HG02973 (cell line): Measurements from ENCODE around the gene SLC22A31.
"Not testable (repeated sequence)": the region's sequence is repeated elsewhere in the genome, so short reads cannot be mapped to it uniquely, and the experiment has no call there.

ENCODE experiments used
- ATAC-seq: cut with Tn5 transposase; IDR thresholded peaks from one replicate; pipeline ENCODE4 v1.9.1; 2021; ENCODE audit warnings: moderate library complexity; ENCODE audit not compliant: unreplicated experiment

Gene SLC22A31

DNA sequence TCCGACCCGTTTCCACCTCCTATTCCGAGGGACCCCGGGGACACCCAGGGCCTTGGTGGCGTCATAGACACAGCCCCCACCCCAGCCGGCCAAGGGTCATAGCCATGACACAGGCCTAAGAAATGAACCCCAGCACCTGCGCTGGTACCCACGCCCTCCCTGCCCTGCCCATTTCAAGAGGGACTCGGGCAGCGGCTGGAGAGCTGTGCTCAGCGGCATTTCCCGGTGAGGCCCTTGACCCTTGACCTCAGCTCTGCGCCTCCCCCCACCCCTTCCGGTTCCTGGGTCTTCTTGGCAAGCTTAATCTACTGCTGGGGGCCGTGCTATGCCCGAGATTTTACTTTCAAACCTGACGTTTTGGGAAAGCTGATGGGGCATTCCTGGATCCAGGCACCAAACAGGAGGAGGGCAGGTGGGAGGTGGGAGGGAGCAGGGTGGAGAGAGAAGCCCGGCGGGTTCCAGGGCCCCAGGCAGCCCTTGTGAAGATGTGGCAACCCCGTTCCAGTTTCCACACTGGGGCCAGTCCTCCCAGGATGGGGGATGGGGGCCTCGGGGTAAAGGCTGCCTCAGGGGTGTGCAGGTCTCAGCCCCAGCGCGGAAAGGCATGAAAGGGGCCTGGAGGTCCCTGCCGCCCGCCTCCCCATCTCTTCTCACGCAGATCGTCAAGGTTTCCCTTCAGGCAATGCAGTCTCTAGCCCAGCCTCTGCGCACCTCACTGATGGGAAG is at the start of gene SLC22A31:
Gene SLC22A31, minus strand, starts transcription at position 414 of the 726 bp plus-strand sequence. Its CDS starts 36 bp downstream, at position 378.
- no peak for ATAC-seq

GRCh38 chr16:89248196-89248982 is 48.1 kb upstream of the SLC22A31 start:
- no peak for ATAC-seq

DNA sequence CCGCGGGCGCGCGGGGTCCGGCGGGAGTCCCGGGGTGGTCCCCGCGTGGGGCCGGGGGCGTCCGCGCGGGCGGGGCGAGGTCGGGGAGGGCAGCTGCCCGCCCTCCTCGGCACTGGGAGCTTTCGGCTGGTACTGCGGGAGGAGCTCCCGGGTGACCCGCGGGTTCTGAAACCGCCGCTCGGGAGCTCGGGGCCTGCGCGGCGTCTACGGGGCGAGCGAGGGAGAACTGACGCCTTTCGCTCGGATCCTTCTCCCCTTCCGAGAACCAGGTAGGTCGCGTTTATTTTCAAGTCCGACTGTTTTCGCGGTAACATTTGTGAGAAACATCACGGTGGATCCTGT is 47.4 kb upstream of the SLC22A31 start:
- ATAC-seq = not testable (repeated sequence)

DNA sequence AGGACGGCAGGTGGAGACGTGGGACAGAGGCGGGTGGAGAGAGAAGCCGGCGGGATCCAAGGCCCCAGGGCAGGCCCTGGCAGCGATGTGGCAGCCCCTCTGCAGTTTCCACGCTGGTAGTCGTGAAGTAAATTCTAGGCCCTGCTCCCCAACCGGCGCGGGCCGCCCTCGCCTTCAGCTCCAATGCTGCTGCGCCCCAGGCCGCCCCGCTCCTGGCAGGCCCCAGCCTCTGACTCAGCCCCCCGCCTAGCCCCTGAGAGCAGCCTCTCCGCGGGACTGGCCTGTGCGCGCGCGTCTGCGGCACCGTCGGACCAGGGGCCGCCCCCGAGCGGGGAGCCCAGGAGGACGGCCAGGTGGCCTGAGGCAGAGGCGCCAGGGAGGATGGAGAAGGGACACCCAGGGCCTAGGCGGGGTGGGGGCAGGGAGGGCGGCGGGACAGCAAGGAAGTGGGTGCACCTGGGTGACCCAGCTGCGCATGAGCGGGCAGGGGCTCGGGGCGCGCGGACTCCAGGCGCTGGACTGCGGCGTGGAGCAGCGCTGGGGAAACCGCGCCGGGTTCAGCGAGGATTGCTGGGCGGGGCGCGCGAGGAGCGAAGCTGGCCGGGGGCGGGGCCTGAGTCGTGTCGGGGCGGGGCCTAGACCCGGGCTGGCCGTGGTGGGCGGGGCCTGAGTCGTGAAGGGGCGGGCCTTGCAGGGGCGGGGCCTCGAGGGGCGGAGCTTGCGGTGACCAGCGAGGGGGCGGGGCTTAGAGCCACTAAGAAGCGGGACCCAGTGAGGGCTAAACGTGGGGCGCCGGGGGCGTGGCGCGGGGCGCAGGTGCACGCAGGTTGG is 46.8 kb upstream of the SLC22A31 start:
- peak; percentile 46 for ATAC-seq

DNA sequence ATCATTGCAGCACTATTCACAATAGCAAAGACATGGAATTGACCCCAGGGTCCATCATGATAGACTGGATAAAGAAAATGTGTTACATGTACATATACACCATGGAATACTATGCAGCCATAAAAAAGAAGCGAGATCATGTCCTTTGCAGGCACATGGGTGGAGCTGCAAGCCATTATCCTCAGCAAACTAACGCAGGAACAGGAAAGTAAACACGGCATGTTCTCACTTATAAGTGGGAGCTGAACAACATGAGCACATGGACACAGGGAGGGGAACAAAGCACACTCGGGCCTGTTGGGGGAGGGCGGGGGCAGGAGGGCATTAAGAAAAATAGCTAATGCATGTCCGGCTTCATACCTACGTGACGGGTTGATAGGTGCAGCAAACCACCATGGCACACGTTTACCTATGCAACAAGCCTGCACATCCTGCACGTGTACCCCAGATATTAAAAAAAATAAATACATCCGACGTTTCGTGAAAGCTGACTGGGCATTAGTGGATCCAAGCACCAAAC is 46.1 kb upstream of the SLC22A31 start:
- ATAC-seq = no peak

DNA sequence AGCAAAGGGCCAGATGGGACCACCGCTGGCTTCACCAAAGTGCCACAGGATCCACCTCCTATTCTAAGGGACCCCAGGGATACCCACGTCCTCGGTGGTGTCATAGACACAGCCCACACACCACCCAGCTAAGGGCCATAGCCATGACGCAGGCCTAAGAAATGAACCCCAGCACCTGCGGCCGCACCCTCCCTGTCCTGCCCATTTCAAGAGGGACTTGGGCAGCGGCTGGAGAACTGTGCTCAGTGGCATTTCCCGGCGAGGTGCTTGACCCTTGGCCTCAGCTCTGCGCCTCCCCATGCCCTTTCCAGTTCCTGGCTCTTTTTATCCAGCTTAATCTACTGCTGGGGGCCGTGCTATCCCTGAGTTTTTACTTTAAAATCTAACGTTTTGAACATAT is 44.4 kb upstream of the SLC22A31 start:
- ATAC-seq = no peak

- not testable (repeated sequence) for ATAC-seq
Observed at GRCh38 chr16:89244264-89244663, 43.9 kb upstream of the SLC22A31 start.

- ATAC-seq = no peak
Observed at GRCh38 chr16:89243664-89244063, 43.3 kb upstream of the SLC22A31 start.

- ATAC-seq = no peak
Observed at GRCh38 chr16:89242795-89243200, 42.5 kb upstream of the SLC22A31 start.

- no peak for ATAC-seq
Observed at GRCh38 chr16:89241187-89242007, 41.1 kb upstream of the SLC22A31 start.

GRCh38 chr16:89237733-89238132 is 37.4 kb upstream of the SLC22A31 start:
- ATAC-seq = no peak

GRCh38 chr16:89233678-89234490 is 33.5 kb upstream of the SLC22A31 start:
- no peak for ATAC-seq

GRCh38 chr16:89232107-89232506 is 31.8 kb upstream of the SLC22A31 start:
- no peak for ATAC-seq

- no peak for ATAC-seq
Observed at GRCh38 chr16:89230255-89230654, 29.9 kb upstream of the SLC22A31 start.

- ATAC-seq = no peak
Observed at GRCh38 chr16:89224665-89225064, 24.3 kb upstream of the SLC22A31 start.

- ATAC-seq = no peak
Observed at GRCh38 chr16:89222931-89223330, 22.6 kb upstream of the SLC22A31 start.

- ATAC-seq = no peak
Observed at GRCh38 chr16:89221604-89222003, 21.3 kb upstream of the SLC22A31 start.

DNA sequence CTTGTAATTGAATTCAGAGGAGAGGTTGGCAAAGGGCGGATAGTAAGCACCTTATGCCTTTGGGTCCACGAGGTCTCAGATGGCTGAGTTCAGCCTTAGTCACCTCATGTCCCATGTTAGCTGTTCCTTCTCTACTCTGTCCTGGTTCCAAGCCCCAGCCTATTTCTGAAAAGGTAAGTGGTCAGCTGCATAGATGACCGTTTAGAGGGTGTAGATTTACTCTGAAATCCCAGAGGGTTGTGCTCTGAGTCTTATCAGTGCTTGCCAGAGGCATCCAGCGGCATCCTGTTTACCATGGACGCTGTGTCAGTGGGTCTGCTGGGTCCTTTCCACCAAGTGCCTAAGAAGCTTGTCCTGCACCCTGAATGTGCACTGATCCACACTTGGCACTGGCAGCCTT is 19.0 kb upstream of the SLC22A31 start:
- ATAC-seq = no peak

DNA sequence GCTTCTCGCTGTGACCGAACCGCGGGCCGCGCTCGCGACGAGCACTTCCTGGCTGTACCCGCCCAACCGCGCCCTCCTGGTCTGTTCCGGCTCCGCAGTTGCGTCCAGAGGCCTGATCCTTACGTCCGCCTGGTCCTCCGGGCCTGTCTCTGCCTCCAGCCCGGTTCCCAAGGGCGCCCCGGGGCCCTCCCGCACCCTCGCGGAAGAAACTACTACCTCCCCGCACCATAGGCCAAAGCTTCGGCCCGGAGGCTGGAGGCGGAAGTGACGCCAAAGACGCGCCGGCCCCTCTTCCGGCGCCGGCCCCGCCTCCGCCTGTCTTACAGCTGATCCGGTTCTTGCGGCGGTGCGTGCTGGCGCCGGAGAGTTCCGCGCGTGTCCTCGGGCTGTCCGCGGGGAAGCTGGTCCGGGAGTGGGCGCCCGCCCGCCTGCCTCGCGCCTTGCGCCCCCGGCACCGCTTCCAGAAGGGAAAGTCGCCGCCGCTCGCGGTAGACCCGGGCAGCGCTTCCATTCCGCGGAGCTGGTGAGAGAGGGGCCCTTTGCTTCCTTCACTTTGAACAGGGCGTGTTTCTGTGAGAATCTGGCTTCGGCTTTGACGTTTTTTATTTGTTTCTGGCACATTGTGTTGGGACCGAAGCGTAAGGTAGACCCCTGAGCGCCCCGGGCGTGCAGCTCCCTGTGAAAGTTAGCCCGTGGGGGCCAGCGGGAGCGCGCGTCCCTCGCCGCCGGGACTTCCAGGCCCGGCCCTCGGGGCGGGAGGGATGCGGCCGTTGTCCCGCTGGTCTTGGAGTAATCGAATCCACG is 17.3 kb upstream of the SLC22A31 start, which contains the start of gene ZNF778:
Gene ZNF778, plus strand, starts transcription at position 316 of the 804 bp plus-strand sequence. CDS start 3,425 bp downstream, outside the sequence.
- peak; percentile 85 for ATAC-seq
